Skin epidermis (tissue), 12 donors: ENCODE results near the gene AAK1.

Experiments used
- H3K27ac ChIP-seq, 21 experiments: fragments of 200-600 bp; sonication (generic) in 11 of 21; one replicate each; pipeline ENCODE4 v1.5.0; 2020; ENCODE audit warnings: mild to moderate bottlenecking in 3 of 21, inconsistent platforms in 2 of 21, moderate library complexity in 2 of 21
- H3K4me3 ChIP-seq, 7 experiments: fragments of 200-600 bp; sonication (generic) in 2 of 7; one replicate each; pipeline ENCODE4 v1.5.0; 2020; ENCODE audit warnings: inconsistent platforms in 2 of 7, mild to moderate bottlenecking in 2 of 7, moderate library complexity in 1 of 7

AAK1 gene

DNA sequence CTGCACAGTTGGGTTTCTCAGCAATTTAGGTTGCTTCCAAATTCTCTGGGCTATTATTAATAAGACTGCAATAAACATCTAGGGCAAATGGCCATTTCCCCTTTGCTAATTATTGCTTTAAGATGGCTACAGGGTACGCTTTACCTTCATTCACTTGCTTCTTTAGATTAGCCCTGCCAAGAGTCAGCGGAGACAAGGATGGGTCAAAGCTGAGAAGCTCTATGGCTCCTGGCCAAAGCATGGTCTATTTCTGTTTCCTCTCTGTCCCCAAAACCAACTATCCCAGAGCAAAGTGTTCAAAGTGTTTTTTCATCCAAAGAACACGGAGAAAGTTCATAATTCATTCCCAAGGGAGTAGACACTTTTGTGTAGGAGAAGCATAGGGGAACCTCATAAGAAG is 131.1 kb downstream of the AAK1 start:
- Histone ChIP-seq H3K4me3 (no peak overlapping the region), H3K27ac (no peak overlapping the region)

DNA sequence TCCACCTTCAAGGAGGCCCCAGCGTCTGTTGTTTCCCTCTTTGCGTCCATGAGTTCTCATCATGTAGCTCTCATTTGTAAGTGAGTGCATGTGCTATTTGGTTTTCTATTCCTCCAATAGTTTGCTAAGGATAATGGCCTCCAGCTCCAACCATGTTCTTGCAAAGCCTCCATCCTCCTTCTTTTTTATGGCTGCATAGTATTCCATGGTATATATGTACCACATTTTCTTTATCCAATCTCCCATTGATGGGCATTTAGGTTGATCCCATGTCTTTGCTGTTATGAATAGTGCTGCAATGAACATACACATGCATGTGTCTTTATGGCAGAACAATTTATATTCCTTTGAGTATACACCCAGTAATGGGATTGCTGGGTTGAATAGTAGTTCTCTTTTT is 133.3 kb downstream of the AAK1 start:
- Histone ChIP-seq H3K4me3 (no peak overlapping the region), H3K27ac (no peak overlapping the region)

DNA sequence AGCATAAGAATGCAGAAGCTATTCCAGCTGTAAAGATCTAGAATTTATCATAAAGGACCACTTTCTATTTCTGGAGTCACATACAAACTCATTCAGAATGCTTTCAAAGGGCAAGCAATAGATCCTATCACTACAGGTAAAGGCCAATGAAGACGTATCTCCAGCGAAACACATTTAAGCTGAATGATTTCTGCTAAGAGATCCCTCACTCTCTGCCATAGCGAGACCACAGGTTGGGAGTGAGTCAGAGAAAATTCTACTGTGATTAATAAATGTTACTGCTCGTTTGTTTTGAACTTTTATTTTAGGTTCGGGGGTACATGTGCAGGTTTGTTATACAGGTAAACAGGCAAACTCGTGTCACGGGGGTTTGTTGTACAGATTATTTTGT is 133.8 kb downstream of the AAK1 start:
- Histone ChIP-seq H3K4me3 (no peak overlapping the region), H3K27ac (no peak overlapping the region)

DNA sequence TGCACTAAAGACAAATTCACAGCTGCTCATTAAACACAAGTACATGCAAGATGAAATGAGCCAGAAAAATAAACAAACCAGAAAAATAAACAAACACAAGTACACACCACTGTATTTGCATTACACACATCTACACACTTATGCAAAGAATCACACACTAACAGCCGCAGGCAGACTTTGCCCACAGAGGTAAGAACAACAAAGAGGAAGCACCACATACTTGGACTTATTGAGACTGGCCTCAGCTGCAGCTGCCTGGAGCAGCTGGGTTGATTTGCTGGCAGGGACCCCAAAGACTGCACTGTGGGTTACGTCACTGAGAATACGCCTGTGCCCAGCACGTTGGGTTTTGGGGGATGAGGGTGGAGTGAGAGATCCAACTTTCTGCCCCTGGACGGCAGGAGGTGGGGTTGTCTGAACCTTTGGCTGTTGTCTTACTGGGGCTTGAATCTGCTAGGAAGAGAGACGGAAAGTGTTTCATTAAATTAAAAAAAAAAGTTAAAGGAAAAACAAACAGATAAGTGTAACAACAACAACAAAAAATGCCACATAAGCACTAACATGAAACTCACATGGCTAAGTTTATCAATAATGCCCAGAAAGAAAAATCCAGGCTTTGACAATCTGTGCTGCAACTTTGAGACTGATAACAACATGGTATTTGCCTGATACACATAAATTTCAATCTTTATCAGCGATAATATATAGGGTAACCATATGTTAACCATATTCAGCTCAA is 134.4 kb downstream of the AAK1 start:
- H3K4me3 ChIP-seq: no peak overlapping the region
- no peak overlapping the region for H3K27ac ChIP-seq

DNA sequence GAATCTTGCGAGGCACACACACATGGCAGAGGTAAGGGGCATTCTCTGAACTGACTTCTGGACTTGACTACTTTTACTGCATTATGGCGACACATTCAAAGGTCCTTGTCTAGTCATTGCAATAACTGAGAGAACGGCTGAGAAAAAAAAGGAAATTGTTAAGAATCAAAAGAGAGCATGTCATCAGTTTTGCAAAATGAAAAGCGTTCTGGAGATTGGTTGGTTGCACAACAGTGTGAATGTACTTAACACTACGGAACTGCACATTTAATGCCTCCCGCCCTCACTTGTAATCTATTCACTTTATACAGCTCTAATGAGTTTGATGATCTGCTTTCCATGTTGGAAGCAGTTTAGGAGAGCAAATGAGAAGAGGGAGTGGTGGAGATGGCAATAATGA is 137.8 kb downstream of the AAK1 start:
- peak overlapping the region in 1 of 21 experiments; percentile 49 for H3K27ac ChIP-seq
- H3K4me3 ChIP-seq: no peak overlapping the region

DNA sequence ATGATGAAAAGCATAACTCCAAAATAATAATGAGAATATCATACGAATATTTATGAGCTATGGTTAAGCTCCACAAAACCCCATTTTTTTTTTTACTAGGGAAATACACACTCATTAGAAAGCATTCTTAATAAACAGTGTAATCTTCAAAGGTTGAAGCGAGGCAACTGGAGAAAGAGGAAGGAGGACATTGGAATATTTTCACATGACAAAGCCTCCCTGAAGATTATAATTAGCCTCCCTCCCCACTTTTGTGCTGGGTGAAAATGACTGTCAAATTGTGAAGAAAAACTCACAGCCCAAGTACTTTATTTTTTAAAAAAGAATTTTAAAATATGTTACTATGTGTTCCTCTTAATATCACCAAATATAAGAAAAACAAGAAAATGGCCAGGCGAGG is 142.2 kb downstream of the AAK1 start:
- H3K27ac ChIP-seq: no peak overlapping the region
- H3K4me3 ChIP-seq: no peak overlapping the region

DNA sequence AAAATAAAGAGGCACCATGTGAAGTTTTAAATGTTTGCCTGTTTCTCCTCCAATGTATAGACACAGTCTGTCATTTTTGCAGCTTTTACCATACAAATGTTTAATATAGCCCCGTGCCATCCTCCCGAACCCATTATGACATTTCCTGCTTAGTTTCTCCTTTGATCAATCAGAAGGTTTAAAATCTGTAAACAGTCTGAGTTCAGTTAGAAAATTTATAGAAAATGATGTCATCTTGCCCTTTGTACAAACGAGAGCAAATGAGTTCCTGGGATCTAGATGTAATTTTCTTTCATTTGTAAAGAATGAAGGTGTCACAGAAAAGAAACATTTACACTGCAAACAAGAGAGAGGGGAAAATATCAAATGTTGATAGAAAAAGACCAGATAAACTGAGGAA is 143.6 kb downstream of the AAK1 start:
- Histone ChIP-seq H3K27ac (no peak overlapping the region), H3K4me3 (no peak overlapping the region)

DNA sequence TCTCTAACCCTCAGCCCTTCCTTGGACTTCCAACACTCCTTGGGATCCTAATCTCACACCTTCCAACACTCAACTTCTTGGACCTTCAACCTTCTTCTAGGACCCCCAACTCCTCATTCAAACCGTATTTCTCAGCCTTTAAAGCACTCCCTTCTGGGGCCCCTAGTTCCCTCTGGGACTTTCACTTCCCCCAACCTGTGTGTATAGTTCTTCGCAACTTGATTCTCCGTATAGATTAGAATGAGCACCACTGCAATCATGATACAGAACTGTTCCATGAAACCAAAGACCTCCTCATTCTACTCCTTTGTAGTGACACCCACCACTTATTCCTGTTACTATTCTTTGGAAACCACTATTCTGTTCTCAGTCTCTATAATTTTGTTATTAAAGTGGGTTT is 144.3 kb downstream of the AAK1 start:
- no peak overlapping the region for H3K4me3 ChIP-seq
- no peak overlapping the region for H3K27ac ChIP-seq

DNA sequence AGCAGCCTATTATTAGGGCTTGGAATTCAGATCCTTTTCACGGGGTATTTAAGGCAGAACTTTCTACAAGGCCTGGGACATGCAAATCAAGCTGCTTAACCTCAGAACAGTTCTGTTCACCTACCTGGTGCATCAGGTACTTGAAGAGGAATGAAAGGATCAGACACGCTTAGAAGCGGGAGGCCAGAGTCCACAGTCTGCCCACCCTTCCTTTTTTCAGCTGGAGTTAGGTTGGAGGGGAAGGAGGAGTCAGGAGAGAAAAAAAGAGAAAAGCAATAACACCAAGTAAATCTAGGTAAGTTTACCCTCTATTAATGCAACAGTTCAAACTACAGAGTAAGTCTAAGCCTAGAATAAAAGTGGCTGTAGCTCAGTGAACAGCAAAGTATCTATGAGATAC is 147.7 kb downstream of the AAK1 start:
- H3K27ac ChIP-seq: no peak overlapping the region
- H3K4me3 ChIP-seq: no peak overlapping the region

DNA sequence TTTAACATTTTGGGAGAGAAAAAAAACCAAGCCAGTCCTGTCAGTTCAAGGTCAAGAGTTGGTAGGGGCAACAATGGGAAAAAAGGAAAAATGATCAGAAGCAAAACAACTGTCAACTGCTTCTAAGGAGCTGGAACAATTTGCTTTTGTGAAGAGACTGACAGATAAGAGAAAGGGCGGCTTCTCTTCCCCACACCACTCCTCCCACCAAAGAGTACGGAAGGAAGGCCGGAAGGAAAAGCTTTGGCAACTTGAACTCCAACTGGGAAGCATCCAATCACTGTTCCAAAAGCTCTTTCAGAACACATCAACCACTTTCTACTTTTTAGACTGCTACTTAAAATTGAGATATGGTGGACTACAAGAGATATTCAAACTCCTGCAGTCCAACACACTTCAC is 148.5 kb downstream of the AAK1 start:
- Histone ChIP-seq H3K4me3 (no peak overlapping the region), H3K27ac (no peak overlapping the region)

DNA sequence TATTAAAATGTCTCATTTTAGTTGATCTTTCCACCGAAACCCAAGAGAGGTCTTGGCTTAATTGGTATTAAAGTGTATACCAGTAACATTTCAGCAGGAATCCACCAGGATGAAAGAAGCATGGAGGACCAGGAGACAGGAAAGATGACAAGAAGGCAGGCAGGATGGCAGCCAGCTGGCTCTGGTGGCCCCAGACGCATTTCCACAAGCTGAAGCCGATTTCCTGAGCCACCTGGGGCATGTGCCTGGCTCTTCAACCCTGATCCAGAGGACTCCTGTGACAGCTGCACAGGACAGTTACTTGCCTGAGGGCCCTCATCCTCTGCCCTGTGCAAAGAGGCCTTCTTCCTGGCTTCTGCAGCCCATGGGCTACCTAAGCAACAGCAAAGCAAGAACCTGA is 149.4 kb downstream of the AAK1 start:
- no peak overlapping the region for H3K27ac ChIP-seq
- no peak overlapping the region for H3K4me3 ChIP-seq

DNA sequence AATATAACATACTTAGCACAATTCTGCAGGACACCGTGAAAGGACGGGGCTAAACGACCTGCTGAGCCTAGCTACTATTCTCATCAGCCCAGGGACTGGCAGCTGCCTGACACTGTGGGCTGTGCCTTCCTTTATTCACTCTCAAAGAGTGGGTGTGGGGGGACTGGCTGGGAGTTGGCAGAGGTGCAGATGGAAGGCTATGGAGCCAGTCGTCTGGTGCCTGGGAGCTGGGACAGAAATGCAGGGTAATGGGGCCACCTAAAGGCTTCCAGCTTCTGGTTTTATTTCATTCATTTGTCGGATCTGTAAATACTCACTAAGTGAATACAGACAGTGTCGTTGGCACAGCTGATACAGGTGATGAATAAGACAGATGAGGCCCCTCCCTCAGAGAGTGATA is 150.3 kb downstream of the AAK1 start:
- Histone ChIP-seq H3K27ac (no peak overlapping the region), H3K4me3 (no peak overlapping the region)

DNA sequence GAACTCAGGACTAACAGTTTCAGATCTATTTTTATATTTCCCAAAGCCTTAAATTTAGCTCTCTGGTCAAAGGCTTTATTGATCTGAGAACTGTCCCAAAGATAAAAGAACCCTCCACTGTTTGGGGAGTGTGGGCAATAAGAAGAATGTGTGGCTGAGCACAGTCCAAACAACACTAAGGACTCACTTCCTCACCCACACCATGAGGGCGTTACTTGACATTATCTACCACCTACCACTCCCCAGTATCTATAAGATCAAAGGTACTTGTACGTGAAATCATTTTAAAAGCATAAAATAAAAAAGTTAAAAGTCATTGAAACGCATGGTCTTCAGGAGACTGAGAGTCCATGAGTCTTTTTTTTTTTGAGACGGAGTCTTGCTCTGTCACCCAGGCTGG is 151.7 kb downstream of the AAK1 start:
- Histone ChIP-seq H3K27ac (no peak overlapping the region), H3K4me3 (no peak overlapping the region)

DNA sequence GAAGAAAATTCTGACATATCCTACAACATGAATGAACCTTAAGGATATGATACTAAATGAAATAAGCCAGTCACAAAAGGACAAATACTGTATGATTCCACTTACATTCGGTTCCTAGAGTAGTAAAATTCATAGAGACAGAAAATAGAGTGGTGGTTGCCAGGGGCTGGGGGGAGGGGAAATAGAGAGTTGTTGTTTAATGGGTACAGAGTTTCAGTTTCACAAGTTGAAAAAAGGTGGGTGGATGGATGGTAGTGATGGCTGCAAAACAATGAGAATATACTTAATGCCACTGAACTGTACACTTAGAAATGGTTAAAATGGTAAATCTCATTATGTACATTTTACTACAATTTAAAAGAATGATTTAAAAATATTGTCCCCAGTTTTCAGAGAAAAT is 153.1 kb downstream of the AAK1 start:
- Histone ChIP-seq H3K27ac (no peak overlapping the region), H3K4me3 (no peak overlapping the region)

DNA sequence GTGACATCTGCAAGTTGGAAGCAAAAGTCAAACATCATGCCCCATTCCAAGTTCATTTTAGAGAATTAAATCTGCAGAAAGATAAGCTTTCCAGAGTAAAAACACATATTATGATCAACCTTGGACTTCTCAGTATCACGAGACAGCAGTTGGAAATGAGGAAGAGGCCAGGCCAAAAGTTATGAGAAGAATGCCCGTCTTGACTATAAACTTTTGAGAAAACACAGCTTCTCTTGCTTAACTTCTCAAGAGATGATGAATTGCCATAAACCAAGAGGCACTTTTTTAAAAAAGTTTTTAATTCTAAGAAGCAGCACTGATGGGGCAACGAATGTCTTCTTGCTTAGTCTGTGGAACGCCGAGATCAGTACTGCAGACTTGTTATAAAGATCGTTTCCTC is 153.7 kb downstream of the AAK1 start:
- peak overlapping the region in 1 of 21 experiments; percentile 24 for H3K27ac ChIP-seq
- H3K4me3 ChIP-seq: no peak overlapping the region

DNA sequence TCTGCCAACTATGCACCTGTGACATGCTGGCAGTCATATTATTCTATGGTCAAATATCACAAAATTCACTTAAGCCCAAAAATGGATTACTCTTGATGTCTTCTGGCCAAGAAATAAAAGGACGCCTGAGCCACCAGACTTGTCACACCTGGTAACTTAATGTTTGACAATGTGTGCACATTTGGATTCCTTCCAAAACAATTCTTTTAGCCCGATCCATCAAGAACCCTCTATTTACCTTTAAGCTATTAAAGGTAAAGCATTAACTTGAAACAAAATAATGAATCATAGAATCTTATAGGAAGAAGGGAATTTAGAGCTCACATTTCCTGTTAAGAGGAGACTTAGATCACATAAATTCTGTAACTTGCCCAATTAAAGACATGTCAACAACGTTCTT is 159.8 kb downstream of the AAK1 start:
- H3K27ac ChIP-seq: no peak overlapping the region
- H3K4me3 ChIP-seq: no peak overlapping the region

DNA sequence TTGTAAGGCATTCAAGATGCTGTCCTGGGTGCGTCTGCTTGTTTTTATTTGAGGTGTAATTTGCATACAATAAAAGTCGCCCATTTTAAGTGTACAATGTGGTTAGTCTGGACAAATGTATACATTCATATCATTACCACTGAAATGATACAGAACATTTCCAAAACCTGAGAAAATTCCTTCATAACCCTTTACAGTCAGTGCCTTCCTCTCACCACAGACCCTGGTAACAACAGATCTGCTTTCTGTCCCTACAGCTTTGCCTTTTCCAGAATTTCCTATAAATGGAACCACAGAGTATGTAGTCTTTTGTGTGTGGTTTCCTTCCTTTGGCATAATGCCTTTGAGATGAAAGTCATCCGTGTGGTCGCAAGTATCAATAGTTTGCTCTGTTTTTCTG is 160.5 kb downstream of the AAK1 start:
- H3K27ac ChIP-seq: no peak overlapping the region
- H3K4me3 ChIP-seq: no peak overlapping the region

DNA sequence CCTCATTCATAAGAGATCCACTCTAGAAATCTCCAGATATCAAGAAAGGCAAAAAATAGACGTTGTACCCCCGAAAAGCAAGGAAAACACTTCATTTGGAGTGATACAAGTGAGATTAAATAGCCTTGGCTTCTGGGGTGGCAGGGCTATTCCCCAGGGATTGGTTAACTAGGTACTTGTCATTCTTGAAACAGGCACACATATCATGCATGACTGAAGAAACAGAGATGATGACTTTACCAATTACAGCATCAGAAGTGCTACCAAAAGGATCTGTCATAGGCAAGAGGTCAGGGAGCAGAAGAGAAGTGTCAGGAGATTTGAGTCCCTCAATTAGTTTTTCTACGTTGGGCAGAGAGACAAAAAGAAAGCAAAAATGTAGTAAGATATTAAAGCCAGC is 161.1 kb downstream of the AAK1 start:
- H3K27ac ChIP-seq: no peak overlapping the region
- no peak overlapping the region for H3K4me3 ChIP-seq

DNA sequence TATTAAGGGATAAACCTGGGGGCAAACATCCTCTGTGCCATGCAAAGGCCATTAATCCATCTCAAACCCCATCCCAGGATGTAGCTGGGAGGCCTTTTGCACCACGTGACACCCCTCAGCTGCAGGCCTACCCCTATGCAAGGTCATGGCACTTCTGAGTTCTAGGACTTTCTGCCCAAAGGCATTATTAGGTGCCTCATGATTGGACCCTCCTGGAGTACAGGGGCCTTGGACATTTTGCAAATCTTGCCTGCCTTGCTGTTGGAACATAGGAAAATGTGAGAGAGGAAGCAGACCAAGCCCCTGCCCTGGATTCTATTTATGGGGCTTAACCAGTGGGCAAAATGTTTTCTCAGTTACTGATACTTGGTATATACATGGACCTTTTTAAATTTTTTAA is 162.1 kb downstream of the AAK1 start:
- no peak overlapping the region for H3K27ac ChIP-seq
- H3K4me3 ChIP-seq: no peak overlapping the region

DNA sequence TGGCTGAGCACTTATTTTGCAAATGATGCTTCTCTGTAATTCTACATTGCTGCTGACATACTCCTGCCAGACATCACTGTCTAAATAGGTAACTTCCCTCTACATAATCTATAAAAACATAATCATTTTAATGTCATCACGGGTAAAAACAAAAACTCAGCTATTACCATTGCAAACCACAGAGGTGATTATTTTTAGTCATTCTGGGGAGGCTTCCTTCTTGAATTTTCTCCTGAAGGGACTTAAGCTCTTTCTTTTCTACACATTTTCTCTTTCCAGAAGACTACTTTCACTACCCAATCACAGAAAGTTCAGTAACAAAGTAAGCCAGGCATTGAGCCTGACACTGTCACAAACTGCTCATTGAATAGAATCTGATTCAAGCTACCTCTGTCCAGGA is 165.9 kb downstream of the AAK1 start:
- Histone ChIP-seq H3K27ac (no peak overlapping the region), H3K4me3 (no peak overlapping the region)

DNA sequence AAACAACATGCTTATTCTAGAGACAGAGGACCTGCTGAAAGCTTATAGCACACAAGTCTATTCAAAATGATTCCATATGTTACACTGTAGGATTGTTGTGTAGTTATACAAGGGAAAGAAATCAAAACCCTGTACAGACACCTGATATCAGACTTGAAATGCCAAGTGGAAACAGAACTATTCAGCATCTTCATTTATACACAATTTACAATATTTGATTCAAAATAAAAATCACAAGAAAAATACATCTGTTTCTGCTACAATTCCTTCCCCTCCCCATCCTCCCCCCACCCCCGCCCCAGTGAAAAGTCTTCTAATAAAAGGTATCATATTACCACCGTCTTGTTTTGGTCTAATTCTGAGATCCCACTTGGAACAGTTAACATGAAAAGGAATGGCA is 168.9 kb downstream of the AAK1 start:
- Histone ChIP-seq H3K4me3 (no peak overlapping the region), H3K27ac (no peak overlapping the region)

DNA sequence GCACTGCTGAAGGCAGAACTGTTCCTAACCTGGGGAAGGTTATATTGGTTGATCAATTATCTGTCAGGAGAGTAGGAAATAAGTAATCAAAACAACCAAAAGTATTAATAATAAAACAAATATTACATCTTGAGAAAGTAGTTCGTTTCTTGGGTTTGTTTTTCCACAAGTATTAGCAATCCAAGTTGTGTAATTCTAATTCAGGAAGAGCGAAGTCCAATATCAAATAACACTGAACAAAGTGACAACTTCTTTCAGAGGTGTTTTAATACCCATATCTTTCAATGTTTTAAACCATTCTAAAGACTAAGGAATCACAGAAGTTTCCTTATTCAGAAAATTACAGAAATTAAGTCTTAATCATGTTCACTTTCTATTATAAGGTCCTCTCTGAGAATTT is 171.7 kb downstream of the AAK1 start:
- Histone ChIP-seq H3K27ac (no peak overlapping the region), H3K4me3 (no peak overlapping the region)

DNA sequence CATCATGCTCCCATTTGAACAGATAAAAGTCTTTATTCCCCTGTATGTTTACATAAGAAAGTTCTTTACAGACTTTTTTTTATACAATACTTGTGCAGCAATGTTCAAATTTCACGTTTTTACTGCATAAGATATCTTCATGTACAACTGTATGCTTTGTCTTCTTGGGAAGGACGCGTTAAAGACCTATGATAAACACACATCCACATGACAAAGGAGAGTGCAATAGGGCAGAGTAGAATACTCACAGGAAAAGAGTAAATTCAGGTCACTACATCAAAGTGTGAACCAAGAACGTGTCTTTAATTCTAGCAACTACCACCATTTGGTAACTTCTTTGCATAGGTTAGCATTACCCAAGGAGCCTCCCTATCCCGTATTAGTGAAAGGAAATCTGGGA is 172.6 kb downstream of the AAK1 start:
- H3K4me3 ChIP-seq: no peak overlapping the region
- no peak overlapping the region for H3K27ac ChIP-seq
